ENCODE data around the gene ZNF605.
"Not testable (repeated sequence)": the region's sequence is repeated elsewhere in the genome, so short reads cannot be mapped to it uniquely, and the experiment has no call there.

The ZNF605 gene

GRCh38 chr12:132904718-132905328 is 51.3 kb downstream of the ZNF605 start:
- DNase-seq (ENCODE audit: low read depth): peak; percentile 88

DNA sequence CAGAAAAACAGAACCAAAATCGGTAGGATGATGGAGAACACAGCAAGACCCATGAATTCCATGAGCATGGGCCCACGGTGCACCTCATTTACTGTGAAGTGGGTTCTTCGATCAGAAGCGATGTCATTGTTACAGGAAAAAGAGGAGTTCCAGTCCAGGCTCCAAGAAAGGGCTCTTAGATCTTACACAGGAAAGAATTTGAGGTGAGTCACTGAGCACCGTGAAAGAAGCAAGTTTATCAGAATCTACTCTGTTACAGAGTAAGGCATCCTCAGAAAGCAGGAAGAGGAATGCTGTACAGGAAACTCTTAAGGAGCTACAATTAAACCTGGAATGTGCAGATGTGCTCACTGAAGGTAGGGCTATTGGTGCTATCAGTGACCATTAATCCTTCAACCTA is 57.1 kb downstream of the ZNF605 start:
- no peak for DNase-seq (ENCODE audit: low read depth)

DNA sequence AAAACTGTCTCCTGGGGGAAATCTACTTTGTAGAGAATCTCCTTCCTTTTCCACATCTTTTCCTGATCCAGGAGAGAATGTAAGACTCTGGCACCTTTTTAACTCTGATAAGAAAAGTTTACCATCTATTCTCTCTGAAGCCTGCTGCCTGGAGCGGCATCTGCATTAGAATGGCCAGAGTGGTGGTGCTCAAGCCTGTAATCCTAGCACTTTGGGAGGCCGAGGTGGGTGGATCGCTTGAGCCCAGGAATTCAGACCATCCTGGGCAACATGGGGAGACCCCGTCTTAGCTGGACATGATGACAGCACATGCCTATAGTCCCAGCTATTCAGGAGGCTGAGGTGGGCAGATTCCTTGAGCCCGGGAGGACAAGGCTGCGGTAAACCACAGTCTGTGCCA is 67.3 kb downstream of the ZNF605 start:
- DNase-seq (ENCODE audit: low read depth): no peak

GRCh38 chr12:132887513-132888351 is 68.4 kb downstream of the ZNF605 start, which contains the start of gene CHFR:
Gene CHFR, minus strand, starts transcription at chr12:132887605. Its CDS starts 277 bp downstream, at chr12:132887328.
- DNase-seq (ENCODE audit: low read depth): peak; percentile 91

DNA sequence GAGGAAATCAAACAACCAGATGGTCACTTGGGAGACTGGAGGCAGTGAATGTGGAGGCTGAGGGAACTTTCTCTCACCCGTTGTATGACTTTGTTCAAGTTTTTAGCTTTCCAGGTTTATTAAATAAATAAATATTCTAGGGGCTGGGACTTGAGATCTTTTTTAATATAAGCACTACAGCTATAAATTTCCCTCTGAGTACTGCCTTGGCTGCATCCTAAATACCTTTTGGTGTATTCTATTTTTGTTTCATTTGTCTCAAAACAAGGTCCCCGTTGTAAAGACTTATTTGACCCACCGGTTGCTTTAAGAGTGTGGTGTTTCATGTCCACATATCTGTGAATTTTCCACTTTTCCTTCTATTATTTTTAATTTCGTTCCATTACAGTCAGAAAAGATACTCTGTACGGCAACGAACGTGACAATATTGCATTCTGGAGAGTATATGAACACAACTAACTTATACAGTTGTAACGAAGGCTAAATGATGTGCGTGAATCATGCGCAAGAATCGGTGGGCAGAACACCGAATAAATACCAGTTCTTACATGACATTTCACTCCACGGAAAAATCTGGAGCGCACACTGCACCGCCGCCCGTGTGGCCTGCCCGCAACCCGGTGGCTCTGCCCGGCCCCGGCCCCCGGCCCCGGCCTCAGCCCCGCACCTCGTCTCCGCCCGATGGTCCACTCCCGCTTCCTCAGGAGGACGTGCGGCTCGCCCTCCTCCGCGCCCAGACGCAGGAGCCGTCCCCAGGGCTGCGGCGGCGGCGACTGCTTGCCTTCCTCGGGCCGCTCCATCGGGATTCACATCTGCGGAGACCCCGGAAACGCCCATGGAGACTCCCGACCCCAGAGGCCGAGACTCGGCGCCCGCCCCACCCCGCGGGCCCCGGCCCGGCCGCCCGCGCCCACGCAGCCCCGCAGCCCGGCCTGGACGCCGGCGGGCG is 69.3 kb downstream of the ZNF605 start:
- peak; percentile 13 for DNase-seq (ENCODE audit: low read depth)

DNA sequence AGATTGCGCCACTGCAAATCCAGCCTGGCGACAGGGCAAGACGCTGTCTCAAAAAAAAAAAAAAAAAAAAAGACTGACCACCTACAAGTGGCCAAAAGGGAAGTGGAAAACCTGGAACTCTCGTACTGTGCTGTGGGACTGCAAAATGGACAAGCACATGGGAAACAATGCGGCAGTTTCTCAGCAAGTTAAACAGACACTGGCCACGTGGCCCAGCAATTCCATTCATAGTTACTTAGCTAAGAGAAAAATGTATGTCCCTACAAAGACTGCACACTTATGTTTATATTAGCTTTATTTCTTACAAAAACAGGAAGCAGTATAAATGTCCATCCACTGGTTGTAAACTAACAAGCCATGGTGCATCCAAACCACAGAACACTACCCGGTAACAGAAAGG is 74.3 kb downstream of the ZNF605 start:
- DNase-seq (ENCODE audit: low read depth): no peak

DNA sequence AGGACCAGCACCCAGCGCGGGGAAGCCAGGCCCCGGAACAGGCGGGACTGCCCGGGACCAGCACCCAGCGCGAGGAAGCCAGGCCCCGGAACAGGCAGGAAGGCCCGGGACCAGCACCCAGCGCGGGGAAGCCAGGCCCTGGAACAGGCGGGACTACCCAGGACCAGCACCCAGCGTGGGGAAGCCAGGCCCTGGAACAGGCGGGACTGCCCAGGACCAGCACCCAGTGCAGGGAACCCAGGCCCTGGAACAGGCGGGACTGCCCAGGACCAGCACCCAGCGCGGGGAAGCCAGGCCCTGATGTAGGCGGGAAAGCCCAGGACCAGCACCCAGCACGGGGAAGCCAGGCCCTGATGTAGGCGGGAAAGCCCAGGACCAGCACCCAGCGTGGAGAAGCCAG is 81.5 kb downstream of the ZNF605 start:
- not testable (repeated sequence) for DNase-seq (ENCODE audit: low read depth)

- no peak for DNase-seq (ENCODE audit: low read depth)
Observed at GRCh38 chr12:132874175-132874574, 81.9 kb downstream of the ZNF605 start.

DNA sequence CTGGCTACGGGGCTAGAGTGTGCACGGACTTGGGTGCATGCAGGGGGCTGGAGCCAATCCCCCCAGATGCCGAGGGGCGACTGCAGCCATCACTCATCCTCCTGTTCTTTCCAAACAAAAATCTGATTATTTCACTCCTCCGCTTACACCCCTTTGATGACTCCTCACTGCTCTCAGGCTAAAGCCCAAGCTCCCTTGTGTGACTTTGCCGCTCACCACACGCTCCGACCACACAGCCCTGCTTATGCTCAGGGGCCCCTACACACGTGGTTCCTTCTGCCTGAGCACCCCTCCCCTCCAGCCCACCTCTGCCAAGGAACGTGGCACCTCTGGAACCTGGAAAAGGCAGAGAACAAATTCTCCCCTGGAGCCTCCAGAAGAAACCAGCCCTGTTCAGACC is 82.4 kb downstream of the ZNF605 start:
- DNase-seq (ENCODE audit: low read depth): no peak

DNA sequence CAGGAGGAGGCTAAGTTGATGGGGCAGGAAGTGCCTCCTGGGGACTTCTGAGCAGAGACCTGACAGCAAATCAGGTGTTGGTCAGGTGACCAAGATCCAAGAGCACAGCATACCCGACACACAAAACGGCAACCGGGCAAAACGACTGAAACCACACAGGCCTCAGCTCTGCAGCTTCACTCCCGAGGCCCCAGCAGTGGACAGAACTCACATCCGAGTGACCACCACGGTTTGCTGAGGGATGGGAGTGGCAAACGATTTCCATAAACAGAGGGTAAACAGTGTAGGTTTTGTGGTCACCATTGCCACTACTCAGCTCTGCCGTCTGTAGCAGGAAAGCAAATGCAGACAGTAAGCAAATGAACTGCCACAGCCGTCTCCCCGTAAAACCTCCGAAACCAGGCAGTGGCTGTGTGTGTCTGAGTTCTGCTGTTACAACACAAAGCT is 83.1 kb downstream of the ZNF605 start:
- no peak for DNase-seq (ENCODE audit: low read depth)

GRCh38 chr12:132872073-132872855 is 83.8 kb downstream of the ZNF605 start:
- DNase-seq (ENCODE audit: low read depth): no peak

- DNase-seq (ENCODE audit: low read depth): no peak
Observed at GRCh38 chr12:132869551-132869950, 86.6 kb downstream of the ZNF605 start.
